Stimulated activated CD4-positive, alpha-beta T cell treated with anti-CD3 and anti-CD28 coated beads, Interleukin-12 subunit alpha, Interleukin-12 subunit beta, amount 100 ng/mL, for 4 hours (primary cell): ENCODE measurements around the gene TUNAR.
A peak's percentile ranks its signal among the peaks of the same experiment; 100 is the strongest.

Experiments
- DNase-seq: peaks from one replicate; pipeline ENCODE4 v3.0.0-alpha.2; 2020

Gene TUNAR

GRCh38 chr14:95875831-95876760 is 536 bp upstream of the TUNAR start:
- no peak for DNase-seq

- DNase-seq = no peak
Observed at GRCh38 chr14:95877633-95878032, 1.0 kb downstream of the TUNAR start.

- no peak for DNase-seq
Observed at GRCh38 chr14:95884377-95884776, 7.7 kb downstream of the TUNAR start.

GRCh38 chr14:95885278-95885677 is 8.6 kb downstream of the TUNAR start:
- DNase-seq = no peak

GRCh38 chr14:95885866-95886265 is 9.2 kb downstream of the TUNAR start:
- DNase-seq = no peak

- no peak for DNase-seq
Observed at GRCh38 chr14:95886366-95887056, 9.9 kb downstream of the TUNAR start.

- no peak for DNase-seq
Observed at GRCh38 chr14:95887351-95887750, 10.7 kb downstream of the TUNAR start.

GRCh38 chr14:95889236-95889979 is 12.8 kb downstream of the TUNAR start:
- no peak for DNase-seq

GRCh38 chr14:95891742-95892141 is 15.1 kb downstream of the TUNAR start:
- DNase-seq = no peak

GRCh38 chr14:95892142-95892541 is 15.5 kb downstream of the TUNAR start:
- DNase-seq = no peak

- DNase-seq = peak; percentile 2
Observed at GRCh38 chr14:95895720-95896119, 19.1 kb downstream of the TUNAR start.

- no peak for DNase-seq
Observed at GRCh38 chr14:95896498-95897135, 20.0 kb downstream of the TUNAR start.

- DNase-seq = no peak
Observed at GRCh38 chr14:95897280-95897679, 20.6 kb downstream of the TUNAR start.

- DNase-seq = no peak
Observed at GRCh38 chr14:95901054-95901453, 24.4 kb downstream of the TUNAR start.

GRCh38 chr14:95902273-95902826 is 25.7 kb downstream of the TUNAR start:
- no peak for DNase-seq

- DNase-seq = no peak
Observed at GRCh38 chr14:95903165-95903564, 26.5 kb downstream of the TUNAR start.

GRCh38 chr14:95903616-95904107 is 27.0 kb downstream of the TUNAR start:
- DNase-seq = no peak

- no peak for DNase-seq
Observed at GRCh38 chr14:95906591-95906990, 30.0 kb downstream of the TUNAR start.

GRCh38 chr14:95910628-95911027 is 34.0 kb downstream of the TUNAR start:
- no peak for DNase-seq

GRCh38 chr14:95911456-95911855 is 34.8 kb downstream of the TUNAR start:
- DNase-seq = no peak

GRCh38 chr14:95915330-95915729 is 38.7 kb downstream of the TUNAR start:
- no peak for DNase-seq

- no peak for DNase-seq
Observed at GRCh38 chr14:95918466-95918865, 41.8 kb downstream of the TUNAR start.
